Sciatic nerve (tissue), 2 donors: ENCODE results near the gene MGA. TPM values are rescaled to one million over a fixed set of nuclear protein-coding genes. Genes with fewer than 3 reads are reported as not detected.
A peak's percentile ranks its signal among the peaks of the same experiment; 100 is the strongest.

Experiments
- ATAC-seq: fragments of 200-7000 bp; cut with Tn5 transposase; one replicate; pipeline ENCODE4 v1.9.1; 2020; ENCODE audit warnings: mild to moderate bottlenecking, moderate library complexity
- DNase-seq: peaks from one replicate; pipeline ENCODE4 v3.0.0-alpha.2; 2020; ENCODE audit warnings: low spot score
- intact Hi-C: fragments of 100-400 bp; cut with DNase I; formaldehyde crosslinking; loops from one replicate; pipeline ENCODE4 v1.14.2; 2022
- total RNA-seq: library from RNA; stranded (reverse); fragmentation: NEBNext Ultra II Directional; extraction: Animal tissue kit (Norgen Biotek cat#: 25700); gene quantifications from one replicate; pipeline ENCODE4 v1.2.1, GENCODE V29; 2021
- donor health status: DM: no; HTN: no; CAD: no.
- donor health status: DM: no; HTN: no; CAD: no.

The MGA gene
- total RNA-seq, 1 donor from 2014 or later = 55.5 TPM

GRCh38 chr15:41655716-41656115, 4.5 kb upstream of the MGA start:
- ATAC-seq (no peak), DNase-seq (no peak)
- intact Hi-C loops = loop anchor here (1.0 kb wide), 1 partner anchor 43 kb away; no protein-coding TSS in a partner anchor

- intact Hi-C loops = no loop called here
- DNase-seq (no peak), ATAC-seq (no peak)
These were observed 4.0 kb upstream of the MGA start for GRCh38 chr15:41656188-41656587.

- ATAC-seq = no peak
- no peak for DNase-seq
- intact Hi-C loops = no loop called here
These were observed 1.5 kb upstream of the MGA start for GRCh38 chr15:41658689-41659088.

- no peak for DNase-seq
- no peak for ATAC-seq
- intact Hi-C loops = no loop called here
These were observed 1.0 kb upstream of the MGA start for GRCh38 chr15:41659190-41659589.

GRCh38 chr15:41659855-41660234, 360 bp upstream of the MGA start:
- DNase-seq (peak; percentile 65), ATAC-seq (peak; percentile 29)
- intact Hi-C loops = no loop called here

- ATAC-seq (no peak), DNase-seq (no peak)
- intact Hi-C loops = no loop called here
These were observed 893 bp downstream of the MGA start for GRCh38 chr15:41661078-41661517.

- ATAC-seq (peak; percentile 78), DNase-seq (peak; percentile 87)
- intact Hi-C loops = no loop called here
These were observed 1.5 kb downstream of the MGA start for GRCh38 chr15:41661518-41662225.

GRCh38 chr15:41666353-41666920, 6.2 kb downstream of the MGA start:
- intact Hi-C loops = no loop called here

GRCh38 chr15:41669701-41670100, 9.5 kb downstream of the MGA start:
- DNase-seq = no peak
- no peak for ATAC-seq
- intact Hi-C loops = no loop called here

More at GRCh38 chr15:41666353-41666920, 6.2 kb downstream of the MGA start:
- DNase-seq (no peak), ATAC-seq (no peak)

GRCh38 chr15:41671656-41672648, 11.7 kb downstream of the MGA start:
- ATAC-seq = no peak
- no peak for DNase-seq
- intact Hi-C loops = no loop called here

- ATAC-seq = no peak
- intact Hi-C loops = no loop called here
- DNase-seq = no peak
These were observed 15.1 kb downstream of the MGA start for GRCh38 chr15:41675337-41675736.

- ATAC-seq = no peak
- intact Hi-C loops = no loop called here
- no peak for DNase-seq
These were observed 18.5 kb downstream of the MGA start for GRCh38 chr15:41678742-41679141.

GRCh38 chr15:41683955-41684354, 23.8 kb downstream of the MGA start:
- intact Hi-C loops = no loop called here
- no peak for DNase-seq
- ATAC-seq = no peak

- intact Hi-C loops = no loop called here
- no peak for ATAC-seq
These were observed 28.5 kb downstream of the MGA start for GRCh38 chr15:41688671-41689070.

GRCh38 chr15:41689083-41689482, 28.9 kb downstream of the MGA start:
- ATAC-seq (no peak), DNase-seq (no peak)
- intact Hi-C loops = no loop called here

More at GRCh38 chr15:41688671-41689070, 28.5 kb downstream of the MGA start:
- no peak for DNase-seq

GRCh38 chr15:41689834-41690233, 29.6 kb downstream of the MGA start:
- intact Hi-C loops = no loop called here
- DNase-seq = no peak
- no peak for ATAC-seq

- ATAC-seq = no peak
- no peak for DNase-seq
- intact Hi-C loops = no loop called here
These were observed 30.4 kb downstream of the MGA start for GRCh38 chr15:41690636-41691035.

- ATAC-seq = no peak
- intact Hi-C loops = no loop called here
These were observed 31.3 kb downstream of the MGA start for GRCh38 chr15:41691471-41691870.

GRCh38 chr15:41692049-41692448, 31.8 kb downstream of the MGA start:
- intact Hi-C loops = no loop called here
- no peak for DNase-seq
- ATAC-seq = no peak

More at GRCh38 chr15:41691471-41691870, 31.3 kb downstream of the MGA start:
- no peak for DNase-seq

- ATAC-seq (no peak), DNase-seq (no peak)
- intact Hi-C loops = no loop called here
These were observed 33.6 kb downstream of the MGA start for GRCh38 chr15:41693757-41694156.
